PC-3 (cell line): Measurements from ENCODE around the gene FPR3. TPM values are rescaled to one million over a fixed set of nuclear protein-coding genes. Genes with fewer than 3 reads are reported as not detected.
A peak's percentile ranks its signal among the peaks of the same experiment; 100 is the strongest.

Experiments
- ATAC-seq: fragments of 200-7000 bp; cut with Tn5 transposase; 2 replicates; pipeline ENCODE4 v1.9.1; 2020; ENCODE audit warnings: mild to moderate bottlenecking, moderate library complexity
- BruUV-seq: library from RNA; stranded (reverse); fragments of 400-500 nt; replicated peaks from 2 replicates; lab custom pipeline; 2021; lab: Mats Ljungman, UMichigan
- CTCF ChIA-PET: fragments of 300-600 bp; sonication (Branson Sonifier 250); formaldehyde crosslinking; loops from one replicate; lab custom pipeline; 2022; ENCODE audit warnings: antibody characterized with exemption; lab: Charles Lee
- POLR2A ChIA-PET: fragments of 300-600 bp; sonication (Branson Sonifier 250); formaldehyde crosslinking; loops from one replicate; lab custom pipeline; 2022; ENCODE audit warnings: antibody characterized with exemption; ENCODE audit not compliant: unreplicated experiment; lab: Charles Lee
- DNase-seq: peaks from one replicate; pipeline ENCODE4 v3.0.0-alpha.2; 2015
- H2AFZ ChIP-seq: fragments of 300-600 bp; sonication (generic); 2 replicates; pipeline ENCODE4 v1.6.0; 2016; ENCODE audit warnings: antibody characterized with exemption, low read length
- H3F3A ChIP-seq: fragments of 300-600 bp; sonication (generic); one replicate; pipeline ENCODE4 v1.6.0; 2017; ENCODE audit warnings: antibody characterized with exemption, low read length, control low read depth, mild to moderate bottlenecking; ENCODE audit not compliant: unreplicated experiment
- H3K27ac ChIP-seq: fragments of 300-600 bp; sonication (generic); 2 replicates; pipeline ENCODE4 v1.5.1; 2016; ENCODE audit warnings: mild to moderate bottlenecking, low read length
- H3K27me3 ChIP-seq: fragments of 300-600 bp; sonication (generic); 2 replicates; pipeline ENCODE4 v1.6.1; 2016; ENCODE audit warnings: low read length, mixed read lengths
- H3K36me3 ChIP-seq: fragments of 300-600 bp; sonication (generic); 2 replicates; pipeline ENCODE4 v1.6.1; 2016; ENCODE audit warnings: low read depth, mixed run types, low read length, mixed read lengths
- H3K4me1 ChIP-seq: fragments of 300-600 bp; sonication (generic); 2 replicates; pipeline ENCODE4 v1.5.1; 2016; ENCODE audit warnings: low read length; ENCODE audit not compliant: insufficient read depth
- H3K4me2 ChIP-seq: fragments of 300-600 bp; sonication (generic); 2 replicates; pipeline ENCODE4 v1.6.0; 2016; ENCODE audit warnings: low read length
- H3K4me3 ChIP-seq: fragments of 300-600 bp; sonication (generic); 2 replicates; pipeline ENCODE4 v1.5.1; 2016; ENCODE audit warnings: mild to moderate bottlenecking, low read length, mixed read lengths
- H3K79me2 ChIP-seq: fragments of 300-600 bp; sonication (generic); 2 replicates; pipeline ENCODE4 v1.6.1; 2017; ENCODE audit warnings: low read length, mixed read lengths
- H3K9ac ChIP-seq: fragments of 300-600 bp; sonication (generic); 2 replicates; pipeline ENCODE4 v1.6.0; 2016; ENCODE audit warnings: mild to moderate bottlenecking, low read length
- H3K9me2 ChIP-seq: fragments of 300-600 bp; sonication (generic); replicated peaks from 2 replicates; pipeline ENCODE4 v1.6.1; 2016; ENCODE audit warnings: mixed run types, low read length, mixed read lengths
- H3K9me3 ChIP-seq: fragments of 300-600 bp; sonication (generic); 2 replicates; pipeline ENCODE4 v1.6.1; 2016; ENCODE audit warnings: low read length, mixed read lengths
- H4K20me1 ChIP-seq: fragments of 300-600 bp; sonication (generic); 2 replicates; pipeline ENCODE4 v1.6.1; 2016; ENCODE audit warnings: low read length, mixed read lengths
- CTCF ChIP-seq: fragments of 300-600 bp; sonication (generic); conservative IDR thresholded peaks from 2 replicates; pipeline ENCODE4 v1.5.1; 2017; ENCODE audit warnings: antibody characterized with exemption, low read depth, mild to moderate bottlenecking, low read length
- EZH2 ChIP-seq: fragments of 300-600 bp; sonication (generic); IDR thresholded peaks from one replicate; pipeline ENCODE4 v1.6.1; 2017; ENCODE audit warnings: antibody characterized with exemption, mild to moderate bottlenecking, low read length; ENCODE audit not compliant: unreplicated experiment
- EZH2phosphoT487 ChIP-seq: fragments of 300-600 bp; sonication (generic); IDR thresholded peaks from 2 replicates; pipeline ENCODE4 v1.6.1; 2018; ENCODE audit warnings: mild to moderate bottlenecking, antibody characterized with exemption, low read length, borderline replicate concordance
- intact Hi-C: fragments of 100-400 bp; cut with micrococcal nuclease; formaldehyde crosslinking; loops from 2 replicates; pipeline ENCODE4 v1.9.0; 2023
- total RNA-seq: library from RNA; depleted of rRNA; stranded (reverse); fragments of >200 nt; gene quantifications from 2 replicates; pipeline ENCODE4 v1.2.3, GENCODE V29; 2014

Gene FPR3
- total RNA-seq, 1 experiment from 2014 or later, result 0.26 TPM

GRCh38 chr19:51799034-51799773 lies 4.2 kb downstream of the FPR3 start:
- Histone ChIP-seq H3F3A (no peaks in the 10 kb centered on the region), H4K20me1 (no peaks in the 10 kb centered on the region), H3K36me3 (no peaks in the 10 kb centered on the region), H3K79me2 (no peaks in the 10 kb centered on the region), H3K4me3 (no peak overlapping the region), H3K9me3 (no peaks in the 10 kb centered on the region), H3K9me2 (no peaks in the 10 kb centered on the region), H3K4me1 (peaks cover 15% of the 10 kb centered on the region), H3K27ac (peak overlapping the region; percentile 43), H3K4me2 (peak overlapping the region; percentile 43), H2AFZ (peak overlapping the region; percentile 40), H3K9ac (no peak overlapping the region), H3K27me3 (no peaks in the 10 kb centered on the region)
- intact Hi-C loops, result loop anchor here (1.0 kb wide), 1 partner anchor 8 kb away; no protein-coding TSS in a partner anchor
- BruUV-seq, result no TSS peak
- ATAC-seq (peak; percentile 100), DNase-seq (peak; percentile 98)
- CTCF ChIA-PET, result interaction anchor here (0.6 to 1.5 kb wide), 4 partner anchors 9 to 134 kb away, joined by 3 to 14 read pairs (median 5); no protein-coding TSS in a partner anchor
- POLR2A ChIA-PET, result no interaction called here
- TF ChIP-seq EZH2phosphoT487 (no peak), CTCF (peak; percentile 52)

GRCh38 chr19:51799774-51800472 lies 5.0 kb downstream of the FPR3 start:
- TF ChIP-seq CTCF, result no peak
- no peak for TF ChIP-seq EZH2
- TF ChIP-seq EZH2phosphoT487, result no peak
- POLR2A ChIA-PET, result no interaction called here
- Histone ChIP-seq H3K27me3 (no peaks in the 10 kb centered on the region), H4K20me1 (no peaks in the 10 kb centered on the region), H2AFZ (peak overlapping the region; percentile 40), H3F3A (no peaks in the 10 kb centered on the region), H3K9me3 (no peaks in the 10 kb centered on the region), H3K79me2 (no peaks in the 10 kb centered on the region), H3K4me2 (peak overlapping the region; percentile 34), H3K9ac (no peak overlapping the region), H3K4me1 (peaks cover 20% of the 10 kb centered on the region), H3K9me2 (no peaks in the 10 kb centered on the region), H3K4me3 (no peak overlapping the region), H3K36me3 (no peaks in the 10 kb centered on the region), H3K27ac (peak overlapping the region; percentile 43)
- CTCF ChIA-PET, result interaction anchor here (0.6 to 1.5 kb wide), 4 partner anchors 9 to 135 kb away, joined by 3 to 14 read pairs (median 5); no protein-coding TSS in a partner anchor
- ATAC-seq, result no peak
- no peak for DNase-seq
- intact Hi-C loops, result loop anchor here (1.0 kb wide), 1 partner anchor 7 kb away; no protein-coding TSS in a partner anchor
- no TSS peak for BruUV-seq
